Activated T-helper 9 cell treated with anti-CD3 and anti-CD28 coated beads, Interleukin-2, amount 50 U/mL, for 16 hours (primary cell): ENCODE data around the gene USP4.
A peak's percentile ranks its signal among the peaks of the same experiment; 100 is the strongest.

Source experiments
- DNase-seq: peaks from one replicate; pipeline ENCODE4 v3.0.0-alpha.2; 2020; ENCODE audit warnings: low read depth

USP4 gene

DNA sequence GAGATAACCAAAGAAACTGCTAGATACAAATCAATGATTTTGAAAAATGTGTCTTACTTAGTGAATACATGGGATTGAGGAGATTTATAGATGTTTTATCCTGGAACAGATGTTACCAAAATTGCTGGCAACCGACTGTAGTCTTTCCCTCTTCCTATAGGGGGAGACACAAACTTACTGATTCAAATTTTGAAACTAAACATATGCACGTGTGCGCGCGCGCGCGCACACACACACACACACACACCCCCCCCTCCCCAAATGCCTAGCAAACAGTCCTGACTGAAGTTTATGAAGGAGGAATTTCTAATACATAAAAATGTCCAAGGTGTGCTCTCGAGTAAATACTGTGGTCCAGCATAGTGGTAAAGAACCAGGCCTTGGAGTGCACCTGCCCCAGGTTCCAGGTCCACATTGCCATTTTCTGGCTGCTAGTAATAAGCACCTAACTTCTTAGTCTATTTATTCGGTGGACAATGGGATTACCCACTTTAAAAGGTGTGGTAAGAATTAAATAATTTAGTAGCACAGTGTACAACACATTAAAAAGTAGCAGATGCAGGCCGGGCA is 44.3 kb downstream of the USP4 start:
- DNase-seq = no peak

DNA sequence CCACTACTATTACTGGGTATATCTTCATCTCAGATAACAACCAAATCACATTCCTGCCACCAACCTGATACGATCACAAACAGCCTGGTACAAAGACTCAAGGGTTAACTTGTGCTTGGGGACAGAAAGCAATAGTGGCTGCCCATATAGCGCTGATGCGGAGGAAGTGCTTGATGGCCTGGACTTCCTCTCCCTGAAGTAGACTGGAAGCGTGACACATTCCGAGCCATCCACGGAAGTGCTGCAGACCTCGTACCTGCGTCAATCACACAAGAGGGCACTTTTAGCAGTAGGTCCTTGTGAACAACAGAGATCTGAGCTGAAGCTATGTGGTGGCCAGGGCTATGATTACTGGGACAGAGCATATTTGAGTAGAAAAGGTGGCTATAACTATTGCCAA is 45.5 kb downstream of the USP4 start:
- DNase-seq = no peak

DNA sequence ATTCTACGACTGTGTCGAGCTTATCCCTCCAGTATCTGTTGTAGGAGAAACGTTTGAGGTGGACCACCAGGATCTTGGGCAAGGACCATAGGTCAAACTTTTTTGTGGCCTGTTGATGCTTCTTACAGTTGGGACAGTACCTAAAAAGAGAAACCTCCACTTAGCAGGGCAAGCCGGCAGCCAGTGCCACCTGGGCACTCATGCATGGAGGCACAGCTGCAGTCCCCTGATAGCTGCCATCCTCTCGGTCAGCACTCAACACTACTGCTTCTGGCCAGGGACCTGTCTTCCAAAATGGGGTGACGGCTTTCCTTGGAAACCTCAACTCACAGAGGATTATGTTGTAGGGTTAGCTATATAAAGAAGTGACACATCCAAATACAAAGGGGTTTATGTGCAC is 55.9 kb downstream of the USP4 start:
- DNase-seq = no peak

DNA sequence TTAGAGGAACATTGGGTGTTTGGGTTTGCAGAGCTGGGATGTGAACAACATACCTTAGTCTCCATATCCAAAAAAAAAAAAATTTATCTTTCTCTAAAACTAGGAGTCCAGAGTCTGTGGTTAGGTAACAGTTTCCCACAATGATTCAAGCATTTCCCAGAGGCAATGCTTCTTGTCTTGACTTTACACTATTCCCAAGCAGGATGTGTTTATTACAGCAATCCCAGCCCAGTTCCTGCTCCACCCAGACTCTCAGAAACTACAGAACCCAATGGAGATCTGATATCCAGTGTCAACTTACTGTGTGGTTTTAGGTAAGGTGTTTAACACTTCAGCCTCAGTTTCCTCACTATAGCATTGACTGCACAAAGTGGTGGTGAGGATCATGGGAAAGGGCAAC is 60.5 kb downstream of the USP4 start:
- no peak for DNase-seq

DNA sequence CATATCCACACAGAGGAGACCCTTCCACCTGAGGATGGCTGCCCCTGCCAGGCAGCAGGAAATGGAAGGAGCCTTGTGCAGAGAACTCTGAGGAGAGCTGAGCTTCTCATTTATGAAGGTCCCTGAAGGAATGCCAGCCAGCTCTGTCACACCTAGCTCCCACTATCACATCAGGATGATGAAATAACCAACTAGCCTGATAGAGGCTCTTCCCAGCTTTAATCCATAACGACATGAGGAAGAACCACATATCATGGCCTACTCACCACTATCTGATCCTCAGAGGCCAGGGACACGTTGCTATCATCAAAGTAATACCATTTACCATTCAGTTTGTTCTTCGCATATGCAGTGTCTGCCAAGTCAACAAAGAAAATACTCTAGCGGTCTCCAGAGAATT is 61.3 kb downstream of the USP4 start:
- no peak for DNase-seq

DNA sequence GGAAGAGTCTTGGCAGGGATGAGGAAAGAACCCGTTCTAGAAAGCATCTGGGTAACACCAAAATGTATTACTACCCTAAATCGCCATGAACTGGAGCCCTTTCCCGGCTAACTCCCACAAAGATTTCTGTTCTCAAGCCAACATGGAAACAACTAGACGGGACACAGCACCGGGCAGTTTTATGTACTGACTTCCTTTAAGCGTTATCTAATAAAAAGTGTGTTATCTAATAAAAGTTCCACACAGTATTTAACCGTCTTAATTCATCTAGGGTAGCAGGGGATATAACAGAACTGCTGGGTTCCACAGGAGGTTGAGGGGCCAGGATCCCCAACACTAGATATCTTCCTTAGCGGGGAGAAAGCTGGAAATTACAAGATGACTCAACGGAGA is 62.5 kb downstream of the USP4 start:
- DNase-seq = no peak

DNA sequence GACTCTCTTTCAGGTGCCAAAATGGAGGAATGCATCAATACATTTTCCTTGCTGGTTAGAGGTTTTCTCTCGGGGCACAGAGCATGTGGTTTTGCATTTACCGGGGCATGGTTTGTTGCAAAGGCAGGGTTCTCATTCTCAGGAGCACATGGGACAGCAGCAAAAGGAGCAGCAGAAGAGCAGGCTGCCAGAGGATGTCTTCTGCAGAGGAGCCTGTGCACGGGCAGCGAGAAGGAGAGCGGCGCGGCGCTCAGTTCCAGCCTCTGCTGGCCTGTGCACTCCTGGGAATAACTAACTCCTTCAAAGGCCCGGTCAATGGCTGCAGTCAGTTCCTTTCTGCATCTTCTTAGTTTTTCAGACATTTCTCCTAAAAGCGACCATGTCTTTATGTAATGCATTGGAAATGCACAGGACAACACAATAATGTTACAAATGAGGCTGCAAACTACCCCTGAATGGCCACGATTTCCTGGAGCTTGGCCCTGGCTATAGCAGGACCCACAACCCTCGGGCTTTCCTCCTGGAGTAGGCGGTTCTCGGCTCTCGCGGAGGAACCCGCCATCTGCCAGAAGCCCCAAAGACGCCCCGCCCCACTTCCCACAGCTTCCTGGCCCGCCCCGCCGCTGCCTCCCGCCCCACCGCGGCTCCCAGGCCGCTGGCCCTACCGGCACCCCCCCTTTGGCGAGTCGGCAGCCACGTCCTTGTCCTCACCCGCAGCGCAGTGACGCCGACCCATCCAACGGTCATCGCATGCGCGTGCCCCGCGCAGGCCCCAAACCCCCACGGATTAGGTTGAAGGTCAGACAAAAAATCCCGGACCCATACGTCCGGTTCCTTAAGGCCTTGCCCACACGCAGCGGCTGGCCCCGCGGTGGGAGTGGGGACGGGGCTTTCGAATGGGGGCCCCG is 63.1 kb downstream of the USP4 start, which contains the start of gene C3orf62:
Gene C3orf62, minus strand, starts transcription at position 758 of the 908 bp plus-strand sequence. Its CDS starts 360 bp downstream, at position 398.
- peak; percentile 64 for DNase-seq

DNA sequence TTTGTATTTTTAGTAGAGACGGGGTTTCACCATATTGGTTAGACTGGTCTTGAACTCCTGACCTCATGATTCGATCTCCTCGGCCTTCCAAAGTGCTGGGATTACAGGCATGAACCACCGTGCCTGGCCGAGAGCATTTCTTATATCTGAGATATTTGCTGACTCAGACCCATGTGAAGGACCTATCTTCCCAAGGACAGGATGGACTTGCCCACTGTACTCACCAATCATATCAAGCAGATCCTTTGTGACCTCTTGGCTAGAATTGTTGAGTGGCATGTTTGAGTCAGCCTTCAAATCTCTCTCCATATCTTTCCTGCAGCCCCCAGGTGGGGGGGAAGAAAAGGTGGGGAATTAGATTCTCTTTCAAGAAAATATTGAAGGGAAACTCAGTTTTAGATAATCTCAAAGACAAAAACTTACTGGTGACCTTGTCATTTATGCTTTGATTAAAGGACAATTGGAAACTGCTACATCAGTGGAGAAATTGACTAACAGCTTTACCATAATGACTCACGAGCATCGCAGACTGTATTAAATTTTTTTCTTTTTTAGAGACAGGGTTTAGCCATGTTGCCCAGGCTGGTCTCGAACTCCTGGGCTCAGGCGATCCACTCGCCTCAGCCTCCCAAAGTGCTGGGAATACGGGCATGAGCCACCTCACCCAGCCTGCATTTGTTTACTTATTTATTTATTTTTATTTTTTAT is 65.9 kb downstream of the USP4 start:
- DNase-seq = no peak

DNA sequence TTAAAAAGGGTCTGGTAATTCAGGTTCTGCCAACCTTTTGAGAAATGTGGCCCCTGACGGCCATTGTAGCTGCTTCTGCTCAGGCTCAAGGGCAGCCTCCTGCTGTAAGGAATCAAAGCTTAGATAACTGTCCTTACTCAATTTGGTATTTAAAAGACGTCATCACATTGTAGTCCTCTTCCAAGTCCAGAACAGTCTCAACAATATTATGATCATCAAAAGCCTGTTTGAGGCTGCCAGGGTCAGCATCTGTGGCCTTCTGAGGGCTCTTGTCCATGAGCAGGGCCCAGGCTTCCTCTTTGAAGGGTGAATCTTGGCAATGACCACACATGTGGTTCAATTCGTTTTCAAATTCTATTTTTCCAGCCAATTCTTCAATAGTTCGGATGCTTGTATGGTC is 68.8 kb downstream of the USP4 start:
- DNase-seq = no peak

DNA sequence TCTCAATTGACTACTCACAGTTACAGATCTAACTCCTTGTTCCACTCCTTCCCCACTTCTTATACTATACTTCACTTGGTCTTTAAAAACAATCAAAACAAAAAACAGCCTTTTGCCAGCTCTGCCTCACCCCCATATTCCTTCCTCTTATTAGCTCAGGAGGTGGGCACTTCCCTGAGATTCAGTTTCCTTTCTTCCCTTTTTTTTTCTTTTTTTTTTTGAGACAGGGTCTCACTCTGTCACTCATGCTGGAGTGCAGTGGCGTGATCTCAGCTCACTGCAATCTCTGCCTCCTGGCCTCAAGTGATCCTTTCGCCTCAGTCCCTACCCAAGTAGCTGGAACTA is 69.7 kb downstream of the USP4 start:
- no peak for DNase-seq

DNA sequence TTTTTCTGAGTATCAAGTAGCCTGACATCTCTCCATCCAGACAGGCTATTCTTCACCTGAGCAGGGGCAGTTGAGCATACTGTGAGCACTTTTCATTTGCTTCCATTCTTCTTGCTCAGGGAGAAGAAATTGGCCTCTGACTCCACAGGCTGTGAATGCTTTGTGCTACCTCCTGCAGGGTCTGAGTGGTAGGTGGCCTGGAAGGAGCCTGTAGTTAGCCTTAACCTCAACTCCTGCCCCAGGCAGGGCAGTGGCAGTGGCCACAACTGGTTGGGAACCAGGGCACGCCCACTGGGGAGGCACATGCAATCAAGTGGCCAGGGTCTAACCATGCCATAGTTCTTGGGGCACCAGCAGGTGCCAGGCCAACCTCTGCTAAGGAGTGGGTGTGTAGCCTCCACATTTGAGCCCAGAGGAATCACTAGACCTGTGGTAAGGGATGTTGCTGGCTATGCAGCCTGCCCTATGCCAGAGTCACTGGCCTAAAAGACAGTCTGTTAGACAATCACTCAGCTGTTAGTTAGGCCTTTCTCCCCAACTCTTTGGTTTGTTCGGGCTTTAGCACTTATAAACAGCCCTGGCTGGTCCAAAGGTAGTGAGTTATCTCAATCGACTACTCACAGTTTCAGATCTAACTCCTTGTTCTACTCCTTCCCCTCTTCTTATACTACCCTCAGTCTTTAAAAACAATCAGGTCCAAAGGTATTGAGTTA is 70.3 kb downstream of the USP4 start:
- no peak for DNase-seq

DNA sequence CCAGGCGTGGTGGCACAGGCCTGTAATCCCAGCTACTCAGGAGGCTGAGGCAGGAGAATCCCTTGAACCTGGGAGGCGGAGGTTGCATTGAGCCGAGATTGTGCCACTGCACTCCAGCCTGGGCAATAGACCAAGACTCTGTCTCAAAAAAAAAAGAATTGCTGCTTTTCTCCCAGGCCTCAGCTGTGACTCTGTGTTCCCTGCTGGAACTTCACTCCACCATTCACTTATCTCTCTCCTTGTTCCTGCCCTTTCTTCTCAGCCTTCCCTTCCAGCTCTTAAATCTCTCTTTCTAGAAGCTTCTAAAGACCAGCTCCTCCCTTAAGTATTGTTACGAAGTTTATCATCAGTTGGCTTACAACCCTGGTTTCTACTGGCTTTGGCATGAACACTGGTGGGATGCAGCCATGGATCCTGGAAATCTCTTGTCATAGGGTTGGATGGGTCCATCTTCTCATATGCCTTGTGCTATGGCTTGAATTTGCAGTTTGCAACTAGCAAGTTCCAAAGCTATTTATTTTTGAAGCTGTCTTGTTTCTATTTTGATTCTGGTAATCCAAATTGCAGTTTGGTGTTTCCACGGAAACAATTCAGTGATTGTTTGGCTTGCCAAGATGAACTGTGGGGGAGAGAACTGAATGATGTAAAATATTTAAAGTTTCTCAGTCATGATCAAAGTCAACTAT is 73.3 kb downstream of the USP4 start:
- no peak for DNase-seq

DNA sequence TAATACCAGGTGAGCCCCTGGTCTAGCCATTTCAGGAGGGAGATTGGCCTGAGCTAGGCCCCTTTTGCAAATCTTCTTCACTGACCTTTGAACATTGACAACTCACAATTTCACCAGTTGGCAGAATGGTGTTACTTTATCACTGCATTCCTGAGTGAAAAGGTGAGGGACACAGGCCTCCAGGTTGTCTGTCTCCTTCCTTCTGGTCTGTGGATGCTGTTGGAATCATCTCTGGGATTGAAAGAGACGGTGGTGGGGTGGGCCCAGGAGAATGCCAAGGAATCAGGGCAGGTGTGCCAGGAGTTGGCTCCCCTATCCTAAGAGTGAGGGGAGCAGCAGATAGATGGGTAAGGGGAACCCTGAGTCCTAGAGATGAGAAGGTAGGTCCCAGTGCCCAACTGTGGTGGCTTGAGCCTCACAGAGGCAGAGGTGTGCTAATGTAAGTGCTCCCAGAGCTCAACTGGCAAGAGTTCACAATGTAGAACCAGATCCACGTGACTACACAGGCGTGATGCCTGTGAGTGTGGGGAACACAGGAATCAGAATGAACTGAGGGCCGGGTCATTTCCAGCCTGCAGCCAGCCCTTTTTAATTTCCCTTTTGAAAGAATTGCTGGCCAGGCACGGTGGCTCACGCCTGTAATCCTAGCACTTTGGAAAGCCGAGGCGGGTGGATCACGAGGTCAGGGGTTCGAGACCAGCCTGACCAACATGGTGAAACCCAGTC is 74.0 kb downstream of the USP4 start:
- no peak for DNase-seq

DNA sequence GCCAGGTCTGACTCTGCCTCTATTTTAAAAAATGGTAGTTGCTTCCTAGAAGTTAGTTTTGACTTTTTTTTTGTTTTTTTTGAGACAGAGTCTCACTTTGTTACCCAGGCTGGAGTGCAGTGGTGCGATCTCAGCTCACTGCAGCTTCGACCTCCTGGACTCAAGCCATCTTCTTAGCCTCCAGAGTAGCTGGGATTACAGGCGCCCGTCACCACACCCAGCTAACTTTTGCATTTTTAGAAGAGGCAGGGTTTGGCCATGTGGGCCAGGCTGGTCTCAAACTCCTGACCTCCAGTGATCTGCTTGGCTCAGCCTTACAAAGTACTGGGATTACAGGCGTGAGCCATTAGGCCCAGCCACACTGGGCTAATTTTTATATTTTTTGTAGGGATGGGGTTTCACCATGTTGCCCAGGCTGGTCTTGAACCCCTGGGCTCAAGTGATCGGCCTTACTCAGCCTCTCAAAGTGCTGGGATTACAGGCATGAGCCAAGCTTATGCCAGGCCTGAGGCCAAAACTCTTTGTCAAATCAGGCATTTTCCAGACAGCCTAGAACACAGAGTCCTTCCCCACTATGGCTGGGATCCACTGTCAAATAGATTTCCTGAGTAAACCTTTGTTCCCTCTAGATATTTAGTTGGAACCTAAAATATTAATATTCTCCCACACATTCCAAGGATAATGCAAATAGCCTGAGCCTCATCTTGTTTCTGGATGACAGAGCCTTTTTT is 76.5 kb downstream of the USP4 start:
- no peak for DNase-seq

DNA sequence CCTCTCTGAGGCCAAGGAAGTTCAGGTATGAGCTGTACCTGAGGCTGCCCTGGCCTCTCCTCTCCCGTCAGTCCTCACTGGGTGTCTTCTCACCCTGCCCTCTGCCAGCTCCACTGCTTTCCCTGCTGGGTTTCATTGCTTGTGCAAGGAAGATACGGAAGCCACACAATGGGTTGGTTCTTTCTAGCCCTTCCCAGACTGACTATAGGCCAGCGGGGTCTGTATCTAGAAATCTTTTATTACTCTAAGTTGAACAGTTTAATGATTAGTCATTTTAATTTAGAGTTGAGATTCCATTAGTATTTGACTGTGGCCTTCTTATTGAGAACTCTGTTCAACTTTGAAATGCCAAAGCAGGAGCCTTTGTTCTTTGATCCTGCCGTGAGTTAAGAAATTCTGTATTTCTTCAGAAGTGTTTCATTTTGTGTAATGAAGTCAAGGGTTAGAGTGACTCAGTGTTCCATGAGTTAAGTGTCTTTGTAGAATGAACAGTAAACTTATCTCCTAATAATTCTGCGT is 79.0 kb downstream of the USP4 start:
- DNase-seq = no peak

DNA sequence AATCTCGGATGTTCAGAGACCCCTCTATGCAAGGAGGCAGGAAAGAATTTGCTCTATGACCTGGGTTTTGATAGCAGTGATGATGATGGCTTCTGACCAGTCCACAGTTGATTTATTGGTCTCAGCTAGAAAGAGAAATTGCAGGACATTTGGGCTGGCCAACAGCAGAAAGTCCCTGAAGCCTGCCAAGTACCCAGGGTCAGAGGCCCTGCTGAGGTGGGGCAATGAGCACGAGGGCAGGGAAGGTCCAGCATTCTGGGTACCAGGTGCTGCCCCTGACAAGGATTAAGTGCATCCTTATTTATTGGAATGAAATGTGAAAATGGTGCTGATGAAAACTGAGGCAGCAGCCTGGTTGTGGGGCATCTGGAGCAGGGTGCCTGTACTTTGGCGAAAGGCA is 82.7 kb downstream of the USP4 start:
- DNase-seq = no peak

DNA sequence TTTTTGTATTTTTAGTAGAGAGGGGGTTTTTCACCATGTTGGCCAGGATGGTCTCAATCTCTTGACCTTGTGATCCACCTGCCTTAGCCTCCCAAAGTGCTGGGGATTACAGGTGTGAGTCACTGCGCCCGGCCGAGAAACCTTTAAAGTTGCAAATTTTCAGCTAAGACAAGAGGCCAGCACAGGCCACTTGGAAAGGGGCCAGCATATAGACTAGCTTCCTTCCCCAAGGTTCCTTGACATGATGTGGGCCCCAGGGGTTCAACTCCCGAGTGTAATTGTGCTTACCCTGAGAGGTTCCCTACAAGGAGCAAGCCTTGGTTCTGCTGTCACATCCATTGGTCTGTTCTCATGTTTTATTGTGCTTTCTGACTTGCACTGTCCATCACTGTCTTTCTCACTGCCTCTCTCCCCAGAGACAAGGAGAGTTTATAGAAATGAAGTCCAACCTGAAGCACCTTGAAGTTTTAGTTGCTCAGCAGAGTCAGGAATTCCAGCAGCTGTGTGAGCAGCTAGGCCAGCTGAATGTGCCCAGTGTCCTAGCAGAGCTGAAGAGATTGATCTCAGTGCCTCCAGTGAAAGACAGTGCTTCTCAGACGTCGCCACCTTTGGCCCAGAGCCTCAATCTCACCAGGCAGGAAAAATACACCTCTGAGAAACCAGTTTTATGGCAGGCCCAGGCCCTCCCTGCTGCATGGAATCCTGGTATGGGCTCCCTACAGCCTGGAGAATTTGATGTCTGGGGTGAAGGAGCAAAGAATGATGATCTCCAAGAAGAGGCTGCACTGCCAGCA is 83.9 kb downstream of the USP4 start:
- DNase-seq = no peak

DNA sequence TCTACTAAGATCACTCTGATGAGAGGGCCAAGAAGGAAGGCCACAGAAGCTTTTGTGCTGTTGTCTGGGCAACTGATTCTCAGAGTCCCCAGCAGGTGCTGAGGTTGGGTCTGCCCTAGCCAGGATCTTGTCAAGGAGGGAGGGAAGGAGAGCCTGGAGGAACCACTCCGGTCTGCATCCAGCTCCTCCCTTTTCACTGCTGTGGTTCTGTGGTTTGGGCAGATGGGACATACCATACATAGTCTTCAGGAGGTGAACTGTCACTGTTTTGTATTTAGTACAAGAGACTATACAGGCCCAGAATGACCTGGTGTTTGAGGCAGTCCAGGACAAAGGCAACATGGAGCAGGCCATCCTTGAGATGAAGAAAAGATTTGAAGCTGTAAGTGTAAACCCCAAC is 84.7 kb downstream of the USP4 start:
- DNase-seq = no peak

DNA sequence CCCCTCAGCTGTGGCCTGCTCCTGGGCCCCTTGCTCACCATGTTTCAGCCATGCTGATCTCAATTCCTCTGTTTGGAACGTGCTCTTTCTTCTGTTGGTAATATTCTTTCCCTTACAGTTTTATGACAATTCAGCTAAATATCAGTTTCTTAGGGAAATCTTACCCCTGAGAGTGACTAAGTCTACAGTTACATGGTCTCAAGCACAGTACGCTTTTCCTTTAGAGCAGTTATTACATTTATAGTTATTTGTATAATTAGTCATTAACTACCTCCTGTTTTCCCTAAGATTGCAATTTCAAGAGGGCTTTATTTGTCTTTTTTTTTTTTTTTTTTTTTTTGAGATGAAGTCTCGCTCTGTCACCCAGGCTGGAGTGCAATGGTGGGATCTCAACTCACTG is 86.3 kb downstream of the USP4 start:
- no peak for DNase-seq

DNA sequence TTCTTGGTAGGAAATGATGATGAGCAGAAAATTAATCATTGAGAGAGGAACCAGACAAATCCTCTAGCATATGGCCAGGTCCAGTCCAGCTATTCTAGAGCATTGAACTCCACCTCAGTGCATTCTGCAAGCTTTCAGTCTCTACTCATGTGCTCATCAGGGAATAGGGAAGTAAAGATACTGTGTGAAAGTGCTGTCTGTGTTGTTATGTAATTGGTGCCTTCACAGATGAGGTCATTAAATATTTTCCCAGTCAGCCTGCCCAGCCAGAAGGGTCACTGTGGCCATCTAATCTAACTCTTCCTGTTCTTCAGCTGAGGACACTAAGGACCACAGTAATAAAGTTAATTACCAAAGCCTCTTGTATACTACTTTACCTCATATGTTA is 91.0 kb downstream of the USP4 start:
- DNase-seq = no peak
